HG03432 (cell line): ENCODE measurements around the gene SHISA9.
"Not testable (repeated sequence)": the region's sequence is repeated elsewhere in the genome, so short reads cannot be mapped to it uniquely, and the experiment has no call there.

Experiments used
- ATAC-seq: cut with Tn5 transposase; IDR thresholded peaks from one replicate; pipeline ENCODE4 v1.9.1; 2021; ENCODE audit warnings: mild to moderate bottlenecking, moderate library complexity; ENCODE audit not compliant: unreplicated experiment

SHISA9 gene

GRCh38 chr16:12899529-12900143 is 1.8 kb upstream of the SHISA9 start:
- no peak for ATAC-seq

GRCh38 chr16:12900156-12900555 is 1.2 kb upstream of the SHISA9 start:
- no peak for ATAC-seq

DNA sequence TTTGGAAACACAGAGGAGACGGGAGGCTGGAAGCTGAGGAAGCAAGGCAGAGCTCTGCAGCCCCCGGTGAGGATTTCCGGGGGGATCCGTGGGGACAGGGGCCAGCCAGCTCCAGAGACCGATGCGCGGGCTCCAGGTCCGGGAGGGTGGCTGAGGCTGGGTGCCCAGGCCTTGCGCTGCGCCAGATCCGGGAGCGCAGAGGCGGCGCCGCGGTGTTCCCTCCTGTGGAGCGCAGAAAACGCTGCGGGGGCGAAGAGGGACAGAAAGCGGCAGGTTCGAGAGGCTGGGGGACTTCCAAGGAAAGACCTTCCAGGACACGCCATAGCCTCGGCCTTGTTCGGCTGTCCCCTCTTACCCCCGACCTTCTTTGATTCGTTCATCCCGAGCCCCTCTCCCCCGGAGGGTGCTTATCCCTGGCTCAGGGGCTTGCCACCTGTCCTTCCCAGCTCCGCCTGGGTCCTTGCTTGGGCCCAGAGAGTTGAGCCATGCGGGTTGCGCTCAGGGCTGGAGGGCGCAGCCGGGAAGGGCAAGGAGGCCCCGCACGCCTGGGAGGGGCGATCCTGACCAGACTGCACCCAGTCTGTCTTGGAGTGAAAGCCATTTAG is 697 bp upstream of the SHISA9 start:
- no peak for ATAC-seq

- ATAC-seq = no peak
Observed at GRCh38 chr16:12901204-12901596, 198 bp upstream of the SHISA9 start.

DNA sequence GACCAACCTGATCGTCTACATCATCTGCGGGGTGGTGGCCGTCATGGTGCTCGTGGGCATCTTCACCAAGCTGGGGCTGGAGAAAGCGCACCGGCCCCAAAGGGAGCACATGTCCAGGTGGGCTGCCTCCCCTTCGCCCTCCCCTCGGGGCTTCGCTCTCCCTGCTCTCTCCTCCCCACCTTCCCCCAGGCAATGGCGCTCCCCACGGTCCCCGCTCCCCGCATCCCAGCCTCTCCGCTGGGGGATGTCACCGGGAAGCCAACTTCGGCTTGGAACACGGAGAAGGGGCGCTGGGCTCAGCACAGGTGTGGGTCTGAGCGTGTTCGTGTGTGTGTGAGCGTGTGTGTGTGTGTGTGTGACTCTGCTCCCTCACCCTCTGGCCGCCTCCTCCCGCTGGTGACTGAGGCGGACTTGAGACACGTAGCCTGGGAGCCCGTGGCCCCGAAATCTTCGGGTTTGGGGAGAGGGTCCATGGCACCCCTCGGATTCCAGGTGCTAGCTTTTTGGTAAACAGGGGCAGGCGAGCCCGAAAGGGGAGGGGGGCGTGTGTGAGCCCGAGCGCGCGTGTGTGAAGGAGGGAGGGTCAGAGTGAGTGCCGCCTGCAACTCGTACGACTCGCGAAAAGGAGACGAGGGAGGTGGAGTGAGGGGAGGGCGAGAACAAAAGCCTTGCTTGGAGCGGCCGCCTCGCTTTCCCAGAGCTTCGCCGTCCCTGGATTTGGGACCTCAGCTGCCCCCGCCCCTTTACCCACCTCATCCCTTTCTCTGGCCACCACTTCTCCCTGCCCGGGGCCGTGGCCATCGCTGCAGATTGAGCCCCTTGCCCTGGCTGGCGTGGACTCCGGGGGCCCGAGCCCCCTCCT is 1.3 kb downstream of the SHISA9 start:
- no peak for ATAC-seq

GRCh38 chr16:12903407-12904328 is 2.3 kb downstream of the SHISA9 start:
- ATAC-seq = no peak

GRCh38 chr16:12904329-12904671 is 2.9 kb downstream of the SHISA9 start:
- no peak for ATAC-seq

DNA sequence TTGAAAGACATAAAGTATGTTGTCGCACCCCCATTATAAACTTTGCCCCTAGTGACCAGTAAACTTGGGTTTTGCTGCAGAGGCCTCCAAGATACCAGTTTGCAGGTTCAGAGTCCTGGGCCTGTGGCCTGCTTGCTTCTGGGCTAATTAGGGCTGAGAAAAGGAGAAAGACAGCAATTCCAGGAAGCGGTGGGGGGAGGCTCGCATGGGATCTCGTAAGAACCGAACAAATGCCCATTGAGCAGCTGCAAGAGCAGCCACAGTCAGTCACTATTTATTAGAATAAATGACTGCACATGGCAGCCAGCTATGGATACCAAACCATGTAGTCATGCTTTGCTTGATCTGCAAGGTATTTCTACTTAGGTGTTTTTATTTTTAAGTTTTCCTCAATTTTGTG is 4.9 kb downstream of the SHISA9 start:
- no peak for ATAC-seq

GRCh38 chr16:12906765-12907516 is 5.5 kb downstream of the SHISA9 start:
- no peak for ATAC-seq

DNA sequence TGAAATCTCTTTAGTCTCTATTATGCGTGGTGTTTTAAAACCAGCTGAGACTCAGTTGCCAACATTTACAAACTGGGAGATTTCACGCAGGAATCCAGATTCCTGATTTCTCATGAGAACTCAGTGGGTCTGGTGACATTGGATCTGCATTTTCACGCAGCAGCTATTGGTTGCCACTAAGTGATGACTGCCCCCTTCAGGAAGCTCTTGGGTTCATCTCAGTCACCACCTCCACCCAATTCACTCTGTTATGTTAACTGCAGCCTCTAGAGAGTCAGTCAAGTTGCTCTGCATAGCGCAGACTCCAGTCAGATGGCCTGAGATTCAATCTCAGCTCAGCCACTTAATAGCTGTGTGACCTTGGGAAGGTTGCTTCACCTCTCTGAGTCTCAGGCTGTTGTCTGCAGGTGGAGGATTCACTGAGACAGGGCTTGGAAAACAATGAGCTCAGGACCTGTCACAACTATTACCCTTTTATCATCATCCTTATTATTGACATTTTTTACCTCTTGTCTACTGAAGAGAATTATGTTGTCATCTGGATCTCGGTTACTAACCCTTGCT is 6.4 kb downstream of the SHISA9 start:
- no peak for ATAC-seq

- ATAC-seq = no peak
Observed at GRCh38 chr16:12917246-12917645, 15.8 kb downstream of the SHISA9 start.

DNA sequence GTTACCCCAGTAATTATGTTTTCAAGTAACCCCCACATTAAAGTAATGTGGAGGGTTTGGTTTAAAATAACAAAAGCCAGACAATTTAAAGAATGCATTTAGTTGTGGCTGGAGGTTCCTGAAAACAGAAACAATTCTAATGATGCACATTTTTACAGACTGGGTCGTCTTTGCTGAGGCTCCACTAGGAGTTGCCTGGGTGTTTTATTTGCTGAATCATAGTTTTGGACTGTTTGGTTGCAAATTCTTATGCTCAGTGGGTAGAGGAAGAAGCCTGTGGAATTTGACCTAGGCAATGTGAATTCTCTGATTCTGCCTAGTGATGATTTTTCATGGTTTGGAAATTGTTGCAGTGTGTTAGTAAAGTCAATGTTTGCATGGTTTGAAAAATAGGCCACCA is 16.3 kb downstream of the SHISA9 start:
- ATAC-seq = no peak

- ATAC-seq = no peak
Observed at GRCh38 chr16:12920739-12921138, 19.3 kb downstream of the SHISA9 start.

- not testable (repeated sequence) for ATAC-seq
Observed at GRCh38 chr16:12923640-12924039, 22.2 kb downstream of the SHISA9 start.

GRCh38 chr16:12925026-12925800 is 23.8 kb downstream of the SHISA9 start:
- no peak for ATAC-seq

DNA sequence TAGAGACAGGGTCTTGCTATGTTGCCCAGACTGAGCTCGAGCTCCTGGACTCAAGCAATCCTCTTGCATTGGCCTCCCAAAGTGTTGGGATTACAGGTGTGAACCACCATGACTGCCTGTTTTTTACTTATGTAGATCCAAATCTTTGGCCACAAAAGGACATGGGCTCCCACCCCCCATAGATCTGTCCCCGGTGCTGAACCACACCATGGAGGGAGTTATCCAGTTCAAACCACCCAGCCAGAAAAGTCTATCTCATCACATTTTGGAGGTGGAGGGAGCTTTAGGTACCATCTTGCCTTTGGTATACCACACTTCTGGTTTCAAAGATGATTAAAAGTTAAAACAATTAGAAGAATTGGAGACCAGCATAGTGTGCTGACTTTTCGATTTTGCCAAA is 26.2 kb downstream of the SHISA9 start:
- ATAC-seq = no peak

- ATAC-seq = no peak
Observed at GRCh38 chr16:12930881-12931280, 29.5 kb downstream of the SHISA9 start.

DNA sequence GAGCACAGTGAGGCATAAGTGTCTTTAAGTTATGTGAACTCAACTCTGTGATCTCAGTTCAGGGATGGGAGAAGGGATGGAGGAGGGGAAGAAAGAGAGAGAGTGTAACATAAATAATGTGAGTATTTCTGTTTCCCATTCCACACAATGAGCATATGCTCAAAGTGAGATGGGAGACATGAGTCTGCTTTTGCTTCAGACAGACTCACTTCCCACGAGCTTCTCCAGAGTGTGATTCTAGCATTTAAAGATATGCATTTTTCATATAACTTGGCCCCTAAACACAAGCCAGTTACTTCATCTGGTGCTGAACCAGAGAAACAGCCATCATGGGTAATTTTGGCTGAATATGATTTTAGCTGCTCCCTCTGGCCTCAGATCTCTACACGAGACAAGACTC is 35.0 kb downstream of the SHISA9 start:
- ATAC-seq = no peak

GRCh38 chr16:12941896-12942295 is 40.5 kb downstream of the SHISA9 start:
- no peak for ATAC-seq
